Measurements from ENCODE around the gene CD226. TPM values are rescaled to one million over a fixed set of nuclear protein-coding genes. Genes with fewer than 3 reads are reported as not detected.
A peak's percentile ranks its signal among the peaks of the same experiment; 100 is the strongest.
"Not testable (repeated sequence)": the region's sequence is repeated elsewhere in the genome, so short reads cannot be mapped to it uniquely, and the experiment has no call there.

CD226 gene
- total RNA-seq, 2 experiments from 2014 or later = 83.3 to 95.4 TPM

- Mint-ChIP-seq H3K36me3 (peaks cover 56% of the 10 kb centered on the region), H3K9me3 (ENCODE audit: low read depth) (peaks cover 8% of the 10 kb centered on the region), H3K4me3 (peak overlapping the region; percentile 40), H3K27ac (peak overlapping the region; percentile 80), H3K4me1 (peaks cover 80% of the 10 kb centered on the region), H3K27me3 (no peaks in the 10 kb centered on the region)
- ATAC-seq (peak; percentile 13), DNase-seq (no peak)
- CTCF ChIA-PET = interaction anchor here (1.2 to 2.6 kb wide), 2 partner anchors 10 to 47 kb away, joined by 3 to 16 read pairs; no protein-coding TSS in a partner anchor
Observed at GRCh38 chr18:69889009-69889408, 58.7 kb downstream of the CD226 start.

GRCh38 chr18:69887256-69887655 is 60.4 kb downstream of the CD226 start:
- H3K9me3 Mint-ChIP-seq (ENCODE audit: low read depth) = peaks cover 8% of the 10 kb centered on the region
- ATAC-seq (no peak), DNase-seq (no peak)
- no peaks in the 10 kb centered on the region for H3K27me3 Mint-ChIP-seq
- peaks cover 78% of the 10 kb centered on the region for H3K4me1 Mint-ChIP-seq
- H3K36me3 Mint-ChIP-seq = peaks cover 44% of the 10 kb centered on the region
- H3K27ac Mint-ChIP-seq = peak overlapping the region; percentile 89
- H3K4me3 Mint-ChIP-seq = peak overlapping the region; percentile 62
- CTCF ChIA-PET = interaction anchor here (2.6 kb wide), 1 partner anchor 11 kb away, joined by 16 read pairs; no protein-coding TSS in a partner anchor

- peaks cover 35% of the 10 kb centered on the region for H3K36me3 Mint-ChIP-seq
- CTCF ChIA-PET = interaction anchor here (0.9 to 2.0 kb wide), 6 partner anchors 13 to 201 kb away, joined by 3 to 5 read pairs (median 3); no protein-coding TSS in a partner anchor
Observed at GRCh38 chr18:69885841-69886531, 61.7 kb downstream of the CD226 start.

DNA sequence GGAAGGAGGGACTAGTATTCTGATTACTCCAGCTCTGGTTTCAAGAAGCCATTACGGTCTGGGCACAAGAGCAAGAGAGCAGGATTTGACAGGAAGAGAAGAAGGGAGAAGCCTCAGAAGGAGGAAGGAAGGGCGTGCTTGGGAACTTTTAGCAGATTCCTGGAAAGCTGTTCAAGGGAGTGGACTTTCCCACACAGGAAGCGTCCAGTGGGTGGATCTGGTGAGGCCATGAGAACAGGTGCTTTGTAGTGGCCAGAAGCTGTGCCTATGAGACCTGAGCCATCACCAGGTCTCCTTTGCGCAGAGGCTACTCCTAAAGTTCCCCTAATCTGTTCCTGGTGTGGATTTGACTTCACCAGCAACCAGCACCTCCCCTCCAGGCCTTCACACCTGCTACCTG is 62.3 kb downstream of the CD226 start:
- DNase-seq (no peak), ATAC-seq (no peak)
- H3K27me3 Mint-ChIP-seq = no peaks in the 10 kb centered on the region
- H3K4me1 Mint-ChIP-seq = peaks cover 66% of the 10 kb centered on the region
- peak overlapping the region; percentile 69 for H3K4me3 Mint-ChIP-seq
- H3K36me3 Mint-ChIP-seq = peaks cover 34% of the 10 kb centered on the region
- CTCF ChIA-PET = interaction anchor here (0.9 to 2.0 kb wide), 5 partner anchors 14 to 201 kb away, joined by 3 to 5 read pairs (median 3); no protein-coding TSS in a partner anchor
- H3K27ac Mint-ChIP-seq = peak overlapping the region; percentile 97
- peaks cover under 1% of the 10 kb centered on the region for H3K9me3 Mint-ChIP-seq (ENCODE audit: low read depth)

More at GRCh38 chr18:69885841-69886531, 61.7 kb downstream of the CD226 start:
- Mint-ChIP-seq H3K9me3 (ENCODE audit: low read depth) (peaks cover 1% of the 10 kb centered on the region), H3K27me3 (no peaks in the 10 kb centered on the region), H3K27ac (peak overlapping the region; percentile 97), H3K4me1 (peaks cover 71% of the 10 kb centered on the region), H3K4me3 (peak overlapping the region; percentile 69)
- peak; percentile 87 for DNase-seq
- ATAC-seq = peak; percentile 79

- no peak overlapping the region for H3K4me3 Mint-ChIP-seq
- peaks cover 39% of the 10 kb centered on the region for H3K36me3 Mint-ChIP-seq
- peaks cover 4% of the 10 kb centered on the region for H3K9me3 Mint-ChIP-seq (ENCODE audit: low read depth)
Observed at GRCh38 chr18:69883781-69884180, 63.9 kb downstream of the CD226 start.

GRCh38 chr18:69882965-69883668 is 64.6 kb downstream of the CD226 start:
- peaks cover 44% of the 10 kb centered on the region for H3K36me3 Mint-ChIP-seq
- peak overlapping the region; percentile 16 for H3K27ac Mint-ChIP-seq
- no peak for DNase-seq
- no peaks in the 10 kb centered on the region for H3K27me3 Mint-ChIP-seq
- H3K4me3 Mint-ChIP-seq = no peak overlapping the region
- H3K9me3 Mint-ChIP-seq (ENCODE audit: low read depth) = peaks cover 4% of the 10 kb centered on the region
- H3K4me1 Mint-ChIP-seq = peaks cover 51% of the 10 kb centered on the region
- CTCF ChIA-PET = no interaction called here
- no peak for ATAC-seq

More at GRCh38 chr18:69883781-69884180, 63.9 kb downstream of the CD226 start:
- DNase-seq (no peak), ATAC-seq (no peak)
- no peaks in the 10 kb centered on the region for H3K27me3 Mint-ChIP-seq
- peak overlapping the region; percentile 97 for H3K27ac Mint-ChIP-seq
- peaks cover 55% of the 10 kb centered on the region for H3K4me1 Mint-ChIP-seq
- CTCF ChIA-PET = no interaction called here

GRCh38 chr18:69880083-69880482 is 67.6 kb downstream of the CD226 start:
- H3K9me3 Mint-ChIP-seq (ENCODE audit: low read depth) = peaks cover 4% of the 10 kb centered on the region
- H3K4me1 Mint-ChIP-seq = peaks cover 33% of the 10 kb centered on the region

DNA sequence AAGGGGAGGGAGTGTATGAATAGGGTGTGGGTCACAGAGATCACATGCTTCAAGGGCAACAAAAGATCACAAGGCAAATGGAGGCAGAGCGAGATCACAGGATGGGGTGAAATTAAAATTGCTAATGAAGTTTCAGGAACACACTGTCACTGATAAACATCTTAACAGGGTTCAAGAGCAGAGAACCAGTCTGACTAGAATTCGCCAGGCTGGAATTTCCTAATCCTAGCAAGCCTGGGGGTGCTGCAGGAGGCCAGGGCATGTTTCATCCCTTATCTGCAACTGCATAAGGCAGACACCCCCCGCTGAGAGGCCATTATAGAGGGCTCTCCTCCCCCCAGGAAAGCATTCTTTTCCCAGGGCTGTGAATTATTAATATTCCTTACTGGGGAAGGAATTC is 68.6 kb downstream of the CD226 start:
- peaks cover 51% of the 10 kb centered on the region for H3K36me3 Mint-ChIP-seq
- H3K4me3 Mint-ChIP-seq; DNase-seq; CTCF ChIA-PET; H3K27me3 Mint-ChIP-seq; H3K27ac Mint-ChIP-seq; H3K9me3 Mint-ChIP-seq (ENCODE audit: low read depth); ATAC-seq: not testable (repeated sequence)
- H3K4me1 Mint-ChIP-seq = peaks cover 27% of the 10 kb centered on the region

More at GRCh38 chr18:69880083-69880482, 67.6 kb downstream of the CD226 start:
- H3K36me3 Mint-ChIP-seq = peaks cover 51% of the 10 kb centered on the region
- CTCF ChIA-PET = no interaction called here
- no peaks in the 10 kb centered on the region for H3K27me3 Mint-ChIP-seq
- H3K4me3 Mint-ChIP-seq = no peak overlapping the region
- DNase-seq (no peak), ATAC-seq (no peak)
- H3K27ac Mint-ChIP-seq = no peak overlapping the region

DNA sequence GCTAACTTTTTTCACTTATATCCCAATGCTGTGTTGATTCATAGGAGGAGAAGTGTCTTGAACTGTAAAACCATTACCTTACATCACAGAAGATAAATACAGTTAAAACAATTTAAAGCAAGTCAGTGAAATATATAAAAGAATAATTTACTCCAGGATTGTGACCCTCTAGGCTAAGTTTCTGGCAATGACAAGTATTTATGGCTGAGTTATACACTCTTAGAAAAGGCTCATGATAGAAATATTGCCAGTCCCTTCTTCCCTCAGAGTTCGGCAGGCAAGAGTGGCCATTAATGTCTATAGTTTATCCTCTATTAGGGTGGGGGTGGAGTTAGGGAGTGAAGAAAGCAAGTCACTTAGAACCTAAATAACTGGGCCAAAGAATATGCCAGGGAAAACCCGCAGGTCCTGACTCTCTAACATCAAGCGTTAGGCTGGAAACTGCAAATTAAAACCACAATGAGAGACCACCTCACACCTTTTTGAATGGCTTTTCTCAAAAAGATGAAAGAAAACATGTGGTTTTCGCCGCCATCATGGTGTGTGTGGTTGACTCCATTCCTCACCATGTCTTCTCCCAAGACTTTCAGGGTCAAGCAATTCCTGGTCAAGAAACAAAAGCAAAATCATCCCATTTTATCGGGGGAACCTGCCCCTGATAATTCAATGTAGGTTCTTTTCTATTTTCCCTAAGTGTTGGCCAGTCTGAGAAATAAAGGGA is 69.3 kb downstream of the CD226 start:
- ATAC-seq (no peak), DNase-seq (no peak)
- CTCF ChIA-PET = interaction anchor here (1.1 kb wide), 1 partner anchor 107 kb away, joined by 3 read pairs; no protein-coding TSS in a partner anchor
- Mint-ChIP-seq H3K36me3 (peaks cover 53% of the 10 kb centered on the region), H3K4me1 (peaks cover 25% of the 10 kb centered on the region), H3K27ac (no peak overlapping the region), H3K9me3 (ENCODE audit: low read depth) (peaks cover 4% of the 10 kb centered on the region), H3K4me3 (no peak overlapping the region), H3K27me3 (no peaks in the 10 kb centered on the region)

- DNase-seq (no peak), ATAC-seq (no peak)
- Mint-ChIP-seq H3K4me3 (no peak overlapping the region), H3K4me1 (peaks cover 17% of the 10 kb centered on the region), H3K27me3 (no peaks in the 10 kb centered on the region), H3K27ac (no peak overlapping the region), H3K36me3 (peaks cover 63% of the 10 kb centered on the region), H3K9me3 (ENCODE audit: low read depth) (peaks cover 4% of the 10 kb centered on the region)
- CTCF ChIA-PET = no interaction called here
Observed at GRCh38 chr18:69876490-69876889, 71.2 kb downstream of the CD226 start.

DNA sequence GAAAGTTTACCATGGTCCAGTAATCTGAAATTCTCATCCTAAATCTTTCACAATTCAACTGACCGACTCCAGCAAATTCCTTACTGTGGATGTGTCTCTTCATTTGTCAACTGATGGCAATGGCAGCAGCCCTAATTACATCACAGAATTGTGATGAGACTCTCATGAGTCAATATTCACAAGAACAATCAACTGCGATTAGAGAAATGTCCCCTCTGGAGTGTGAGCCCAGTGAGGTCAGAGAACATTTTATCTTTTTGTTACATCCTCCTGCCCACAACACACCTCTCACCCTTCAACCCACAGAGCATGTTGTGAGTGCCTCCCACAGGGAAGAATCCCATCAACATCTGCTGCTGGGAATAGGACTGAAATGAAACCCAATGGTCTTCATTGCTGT is 73.6 kb downstream of the CD226 start:
- H3K4me3 Mint-ChIP-seq = no peak overlapping the region
- H3K36me3 Mint-ChIP-seq = peaks cover 63% of the 10 kb centered on the region
- no peaks in the 10 kb centered on the region for H3K27me3 Mint-ChIP-seq
- no peaks in the 10 kb centered on the region for H3K9me3 Mint-ChIP-seq (ENCODE audit: low read depth)
- no peak for ATAC-seq
- peaks cover 18% of the 10 kb centered on the region for H3K4me1 Mint-ChIP-seq
- DNase-seq = no peak
- no peak overlapping the region for H3K27ac Mint-ChIP-seq
- CTCF ChIA-PET = no interaction called here

DNA sequence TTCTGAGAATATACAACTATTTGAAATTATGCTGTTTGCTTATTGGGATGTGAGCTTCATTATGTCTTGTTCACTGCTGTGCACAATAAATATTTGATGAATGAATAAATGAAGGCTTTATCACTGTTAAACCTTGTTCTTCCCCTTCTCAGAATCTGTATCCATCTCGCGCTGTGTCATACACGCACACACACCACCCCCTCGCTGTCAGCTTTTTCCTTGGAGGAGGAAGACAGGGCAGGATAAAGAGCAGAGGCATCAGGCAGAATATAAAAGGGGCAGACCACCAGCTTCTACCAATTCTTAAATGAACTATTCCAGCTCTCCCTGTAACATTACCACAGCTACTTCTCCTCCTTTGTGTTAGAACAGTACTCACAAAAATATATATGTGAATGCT is 75.0 kb downstream of the CD226 start:
- no peaks in the 10 kb centered on the region for H3K27me3 Mint-ChIP-seq
- no peak overlapping the region for H3K27ac Mint-ChIP-seq
- H3K4me1 Mint-ChIP-seq = peaks cover 15% of the 10 kb centered on the region
- ATAC-seq = no peak
- DNase-seq = no peak
- peaks cover 57% of the 10 kb centered on the region for H3K36me3 Mint-ChIP-seq
- CTCF ChIA-PET = no interaction called here
- H3K4me3 Mint-ChIP-seq = no peak overlapping the region
- H3K9me3 Mint-ChIP-seq (ENCODE audit: low read depth) = no peaks in the 10 kb centered on the region

DNA sequence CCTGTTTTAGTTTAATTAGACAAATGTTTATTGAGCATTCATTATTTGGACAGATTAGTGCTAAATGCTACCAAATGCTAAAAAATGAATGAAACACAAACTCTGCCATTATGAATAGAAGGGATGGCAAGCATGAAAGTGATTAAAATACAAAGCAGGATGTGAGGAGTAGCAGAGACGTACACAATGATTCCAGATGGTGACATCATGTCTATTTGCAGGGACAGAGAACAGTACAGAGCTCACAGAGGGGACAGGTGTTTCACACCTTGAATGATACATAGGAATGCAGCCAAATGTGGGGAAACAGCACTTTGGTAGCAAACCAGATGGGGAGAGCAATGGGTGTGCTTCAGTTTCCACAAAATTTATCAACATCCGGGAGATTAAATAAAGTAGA is 76.3 kb downstream of the CD226 start:
- DNase-seq = no peak
- Mint-ChIP-seq H3K4me1 (peaks cover 13% of the 10 kb centered on the region), H3K27ac (no peak overlapping the region), H3K9me3 (ENCODE audit: low read depth) (no peaks in the 10 kb centered on the region), H3K27me3 (no peaks in the 10 kb centered on the region), H3K4me3 (no peak overlapping the region), H3K36me3 (peaks cover 58% of the 10 kb centered on the region)
- CTCF ChIA-PET = no interaction called here
- no peak for ATAC-seq
